GM19328 (cell line): ENCODE results near the gene CCDC81.
"Not testable (repeated sequence)": the region's sequence is repeated elsewhere in the genome, so short reads cannot be mapped to it uniquely, and the experiment has no call there.

Experiments used
- ATAC-seq: cut with Tn5 transposase; IDR thresholded peaks from one replicate; pipeline ENCODE4 v1.9.1; 2021; ENCODE audit warnings: mild to moderate bottlenecking, moderate library complexity; ENCODE audit not compliant: unreplicated experiment

Gene CCDC81

GRCh38 chr11:86374586-86374985 is at the start of gene CCDC81:
TSS of gene CCDC81 (plus strand) at chr11:86374887. CDS start at chr11:86375164, 277 bp downstream.
- no peak for ATAC-seq

GRCh38 chr11:86335131-86335767 is 39.4 kb upstream of the CCDC81 start:
- ATAC-seq = no peak

GRCh38 chr11:86337227-86337626 is 37.5 kb upstream of the CCDC81 start:
- no peak for ATAC-seq

GRCh38 chr11:86341382-86341781 is 33.3 kb upstream of the CCDC81 start:
- ATAC-seq = no peak

GRCh38 chr11:86346513-86346912 is 28.2 kb upstream of the CCDC81 start:
- ATAC-seq = no peak

- ATAC-seq = no peak
These were observed 19.4 kb upstream of the CCDC81 start for GRCh38 chr11:86355256-86355655.

- ATAC-seq = not testable (repeated sequence)
These were observed 17.3 kb upstream of the CCDC81 start for GRCh38 chr11:86357412-86357811.

- ATAC-seq = no peak
These were observed 16.0 kb upstream of the CCDC81 start for GRCh38 chr11:86358720-86359119.

GRCh38 chr11:86360775-86361395 is 13.8 kb upstream of the CCDC81 start:
- ATAC-seq = no peak

- ATAC-seq = no peak
These were observed 11.3 kb upstream of the CCDC81 start for GRCh38 chr11:86363424-86363823.

GRCh38 chr11:86365546-86365945 is 9.1 kb upstream of the CCDC81 start:
- no peak for ATAC-seq

- ATAC-seq = no peak
These were observed 5.0 kb upstream of the CCDC81 start for GRCh38 chr11:86369668-86370067.

- ATAC-seq = no peak
These were observed 4.5 kb upstream of the CCDC81 start for GRCh38 chr11:86370171-86370570.

- ATAC-seq = no peak
These were observed 3.6 kb upstream of the CCDC81 start for GRCh38 chr11:86370922-86371594.

- no peak for ATAC-seq
These were observed 2.6 kb upstream of the CCDC81 start for GRCh38 chr11:86372041-86372440.

GRCh38 chr11:86372586-86372985 is 2.1 kb upstream of the CCDC81 start:
- ATAC-seq = no peak

- ATAC-seq = no peak
These were observed 618 bp upstream of the CCDC81 start for GRCh38 chr11:86374069-86374468.

GRCh38 chr11:86377972-86378371 is 3.3 kb downstream of the CCDC81 start:
- ATAC-seq = no peak

- ATAC-seq = no peak
These were observed 5.8 kb downstream of the CCDC81 start for GRCh38 chr11:86380295-86381059.

- no peak for ATAC-seq
These were observed 8.6 kb downstream of the CCDC81 start for GRCh38 chr11:86383041-86383955.
